Mucosa of descending colon (tissue), 3 donors: ENCODE measurements around the gene RFPL4A. TPM values are rescaled to one million over a fixed set of nuclear protein-coding genes. Genes with fewer than 3 reads are reported as not detected.

Experiments
- ATAC-seq: fragments of 200-7000 bp; cut with Tn5 transposase; one replicate; pipeline ENCODE4 v1.9.1; 2020; ENCODE audit warnings: mild to moderate bottlenecking, moderate library complexity
- DNase-seq, 3 donors: peaks; one replicate each; pipeline ENCODE4 v3.0.0-alpha.2; 2020
- H3K36me3 ChIP-seq: fragments of 200-600 bp; one replicate; pipeline ENCODE4 v1.8.0; 2021; ENCODE audit warnings: low read depth, mild to moderate bottlenecking
- H3K4me1 ChIP-seq: fragments of 200-600 bp; one replicate; pipeline ENCODE4 v1.8.0; 2021; ENCODE audit warnings: low read depth, mild to moderate bottlenecking
- H3K4me3 ChIP-seq: fragments of 200-600 bp; one replicate; pipeline ENCODE4 v1.8.0; 2021; ENCODE audit warnings: mild to moderate bottlenecking
- H3K9me3 ChIP-seq: fragments of 200-600 bp; one replicate; pipeline ENCODE4 v1.8.0; 2021; ENCODE audit warnings: mild to moderate bottlenecking
- intact Hi-C, 2 donors: fragments of 100-400 bp; cut with DNase I in 1 of 2; cut with micrococcal nuclease in 1 of 2; formaldehyde crosslinking; loops; one replicate each; pipeline versions ENCODE4 v1.11.0 to v1.11.1; 2022; cut with DNase I, micrococcal nuclease
- total RNA-seq, 3 donors: library from RNA; stranded (reverse); fragmentation: NEBNext Ultra II Directional in 2 of 3; extraction: Animal tissue kit (Norgen Biotek cat#: 25700) in 2 of 3; gene quantifications; one replicate each; pipeline versions ENCODE4 v1.2.1 to v1.2.4, GENCODE V29; 2021 to 2023
- TF ChIP-seq, protein P1 (sequence below): fragments of 200-600 bp; IDR thresholded peaks from one replicate; pipeline ENCODE4 v1.8.0; 2022; ENCODE audit warnings: antibody characterized with exemption, mild to moderate bottlenecking
- donor health status: DM: no; HTN: no; CAD: no; lungs with moderate emphysema.
- donor health status: DM: no; HTN: no; CAD: no.
- donor health status: DM: no; HTN: yes; CAD: no.

RFPL4A gene
- total RNA-seq, 3 donors from 2014 or later = not detected

- no peaks in the 10 kb centered on the region for H3K4me1 ChIP-seq
- TF ChIP-seq, protein P1, sequence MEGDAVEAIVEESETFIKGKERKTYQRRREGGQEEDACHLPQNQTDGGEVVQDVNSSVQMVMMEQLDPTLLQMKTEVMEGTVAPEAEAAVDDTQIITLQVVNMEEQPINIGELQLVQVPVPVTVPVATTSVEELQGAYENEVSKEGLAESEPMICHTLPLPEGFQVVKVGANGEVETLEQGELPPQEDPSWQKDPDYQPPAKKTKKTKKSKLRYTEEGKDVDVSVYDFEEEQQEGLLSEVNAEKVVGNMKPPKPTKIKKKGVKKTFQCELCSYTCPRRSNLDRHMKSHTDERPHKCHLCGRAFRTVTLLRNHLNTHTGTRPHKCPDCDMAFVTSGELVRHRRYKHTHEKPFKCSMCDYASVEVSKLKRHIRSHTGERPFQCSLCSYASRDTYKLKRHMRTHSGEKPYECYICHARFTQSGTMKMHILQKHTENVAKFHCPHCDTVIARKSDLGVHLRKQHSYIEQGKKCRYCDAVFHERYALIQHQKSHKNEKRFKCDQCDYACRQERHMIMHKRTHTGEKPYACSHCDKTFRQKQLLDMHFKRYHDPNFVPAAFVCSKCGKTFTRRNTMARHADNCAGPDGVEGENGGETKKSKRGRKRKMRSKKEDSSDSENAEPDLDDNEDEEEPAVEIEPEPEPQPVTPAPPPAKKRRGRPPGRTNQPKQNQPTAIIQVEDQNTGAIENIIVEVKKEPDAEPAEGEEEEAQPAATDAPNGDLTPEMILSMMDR = no peak
- H3K9me3 ChIP-seq = no peaks in the 10 kb centered on the region
- H3K4me3 ChIP-seq = no peak overlapping the region
- ATAC-seq (no peak), DNase-seq (no peak)
- intact Hi-C loops = no loop called here
- no peaks in the 10 kb centered on the region for H3K36me3 ChIP-seq
Measured at GRCh38 chr19:55812449-55812848, 53.6 kb downstream of the RFPL4A start.

Other genes starting within 250 kb of the RFPL4A start
- not detected for gene SBK2, start 222.0 kb upstream of the RFPL4A start, total RNA-seq
- gene SBK3, start 213.6 kb upstream of the RFPL4A start, total RNA-seq = under 1 TPM in 2 of 3 donors, not detected in 1; 0.34 to 0.54 TPM
- gene ZNF579, start 178.2 kb upstream of the RFPL4A start, total RNA-seq = 10 to 100 TPM in 1 of 3 donors, 1 to 10 TPM in 2; 6.2 to 13.6 (median 7.2) TPM
- gene FIZ1, start 159.6 kb upstream of the RFPL4A start, total RNA-seq = 10 to 100 TPM; 15.7 to 20.3 (median 20.0) TPM
- 10 to 100 TPM; 25.5 to 27.1 (median 26.5) TPM for gene ZNF524, start 158.8 kb upstream of the RFPL4A start, total RNA-seq
- gene ZNF865, start 153.4 kb upstream of the RFPL4A start, total RNA-seq = 10 to 100 TPM; 12.7 to 18.5 (median 13.2) TPM
- 10 to 100 TPM in 2 of 3 donors, 1 to 10 TPM in 1; 8.7 to 13.8 (median 10.1) TPM for gene ZNF784, start 134.5 kb upstream of the RFPL4A start, total RNA-seq
- 10 to 100 TPM; 29.6 to 46.0 (median 31.6) TPM for gene ZNF580, start 118.1 kb upstream of the RFPL4A start, total RNA-seq
- 10 to 100 TPM; 15.2 to 22.5 (median 20.1) TPM for gene ZNF581, start 115.4 kb upstream of the RFPL4A start, total RNA-seq
- gene CCDC106, start 110.9 kb upstream of the RFPL4A start, total RNA-seq = 10 to 100 TPM in 1 of 3 donors, 1 to 10 TPM in 2; 5.5 to 14.8 (median 6.3) TPM
- gene U2AF2, start 104.1 kb upstream of the RFPL4A start, total RNA-seq = 100 to 1,000 TPM; 162 to 194 (median 163) TPM
- 100 to 1,000 TPM; 156 to 251 (median 192) TPM for gene EPN1, start 83.9 kb upstream of the RFPL4A start, total RNA-seq
- not detected for gene NLRP9, start 20.7 kb upstream of the RFPL4A start, total RNA-seq
- gene RFPL4AL1, start 10.0 kb downstream of the RFPL4A start, total RNA-seq = under 1 TPM in 1 of 3 donors, not detected in 2; 0.35 TPM
- gene NLRP11, start 72.9 kb downstream of the RFPL4A start, total RNA-seq = under 1 TPM in 1 of 3 donors, not detected in 2; 0.12 TPM
- not detected for gene NLRP4, start 77.4 kb downstream of the RFPL4A start, total RNA-seq
- gene NLRP13, start 173.2 kb downstream of the RFPL4A start, total RNA-seq = not detected
- not detected for gene NLRP8, start 188.7 kb downstream of the RFPL4A start, total RNA-seq
- gene NLRP5, start 227.7 kb downstream of the RFPL4A start, total RNA-seq = not detected